MM.1S (cell line): ENCODE results near the gene CABCOCO1.

ENCODE experiments used
- DNase-seq: peaks from one replicate; pipeline ENCODE4 v3.0.0-alpha.2; 2015
- H2AFZ ChIP-seq: fragments of 300-600 bp; sonication (generic); 2 replicates; pipeline ENCODE4 v1.6.0; 2016; ENCODE audit warnings: antibody characterized with exemption, low read length
- H3F3A ChIP-seq: fragments of 300-600 bp; sonication (generic); 2 replicates; pipeline ENCODE4 v1.6.1; 2016; ENCODE audit warnings: mild to moderate bottlenecking, antibody characterized with exemption, low read length, moderate library complexity, mixed read lengths; ENCODE audit not compliant: insufficient read depth
- H3K27ac ChIP-seq: fragments of 300-600 bp; sonication (generic); 2 replicates; pipeline ENCODE4 v1.5.1; 2016; ENCODE audit warnings: mild to moderate bottlenecking, low read length
- H3K27me3 ChIP-seq: fragments of 300-600 bp; sonication (generic); replicated peaks from 2 replicates; pipeline ENCODE4 v1.6.0; 2016; ENCODE audit warnings: low read length; ENCODE audit not compliant: insufficient read depth
- H3K36me3 ChIP-seq: fragments of 300-600 bp; sonication (generic); replicated peaks from 2 replicates; pipeline ENCODE4 v1.6.1; 2016; ENCODE audit warnings: mild to moderate bottlenecking, low read length, mixed read lengths; ENCODE audit not compliant: insufficient read depth
- H3K4me1 ChIP-seq: fragments of 300-600 bp; sonication (generic); 2 replicates; pipeline ENCODE4 v1.6.1; 2016; ENCODE audit warnings: low read length, mixed read lengths
- H3K4me2 ChIP-seq: fragments of 300-600 bp; sonication (generic); 2 replicates; pipeline ENCODE4 v1.6.0; 2016; ENCODE audit warnings: low read depth, low read length
- H3K4me3 ChIP-seq: fragments of 300-600 bp; sonication (generic); 2 replicates; pipeline ENCODE4 v1.5.1; 2016; ENCODE audit warnings: low read length, mixed read lengths
- H3K79me2 ChIP-seq: fragments of 300-600 bp; sonication (generic); 2 replicates; pipeline ENCODE4 v1.6.1; 2016; ENCODE audit warnings: mixed run types, low read length, mixed read lengths
- H3K9ac ChIP-seq: fragments of 300-600 bp; sonication (generic); 2 replicates; pipeline ENCODE4 v1.6.1; 2016; ENCODE audit warnings: low read length, mixed read lengths
- H3K9me2 ChIP-seq: fragments of 300-600 bp; sonication (generic); replicated peaks from 2 replicates; pipeline ENCODE4 v1.6.1; 2016; ENCODE audit warnings: mild to moderate bottlenecking, low read length, mixed read lengths; ENCODE audit not compliant: insufficient read depth
- H3K9me3 ChIP-seq: fragments of 300-600 bp; sonication (generic); replicated peaks from 2 replicates; pipeline ENCODE4 v1.6.1; 2016; ENCODE audit warnings: mild to moderate bottlenecking, low read length, mixed read lengths; ENCODE audit not compliant: insufficient read depth
- H4K20me1 ChIP-seq: fragments of 300-600 bp; sonication (generic); 2 replicates; pipeline ENCODE4 v1.6.1; 2016; ENCODE audit warnings: mild to moderate bottlenecking, low read length, moderate library complexity, mixed read lengths; ENCODE audit not compliant: insufficient read depth
- EZH2 ChIP-seq: fragments of 300-600 bp; sonication (generic); optimal IDR thresholded peaks from 2 replicates; pipeline ENCODE3; 2017; ENCODE audit warnings: low read depth, mild to moderate bottlenecking, antibody characterized with exemption, low read length, mixed read lengths
- EZH2phosphoT487 ChIP-seq: fragments of 300-600 bp; sonication (generic); IDR thresholded peaks from 2 replicates; pipeline ENCODE4 v1.6.1; 2018; ENCODE audit warnings: antibody characterized with exemption, low read length
- TF ChIP-seq, protein P1 (sequence below): fragments of 300-600 bp; sonication (generic); IDR thresholded peaks from 2 replicates; pipeline ENCODE4 v1.5.1; 2016; ENCODE audit warnings: antibody characterized with exemption, low read length, mixed read lengths

The CABCOCO1 gene

DNA sequence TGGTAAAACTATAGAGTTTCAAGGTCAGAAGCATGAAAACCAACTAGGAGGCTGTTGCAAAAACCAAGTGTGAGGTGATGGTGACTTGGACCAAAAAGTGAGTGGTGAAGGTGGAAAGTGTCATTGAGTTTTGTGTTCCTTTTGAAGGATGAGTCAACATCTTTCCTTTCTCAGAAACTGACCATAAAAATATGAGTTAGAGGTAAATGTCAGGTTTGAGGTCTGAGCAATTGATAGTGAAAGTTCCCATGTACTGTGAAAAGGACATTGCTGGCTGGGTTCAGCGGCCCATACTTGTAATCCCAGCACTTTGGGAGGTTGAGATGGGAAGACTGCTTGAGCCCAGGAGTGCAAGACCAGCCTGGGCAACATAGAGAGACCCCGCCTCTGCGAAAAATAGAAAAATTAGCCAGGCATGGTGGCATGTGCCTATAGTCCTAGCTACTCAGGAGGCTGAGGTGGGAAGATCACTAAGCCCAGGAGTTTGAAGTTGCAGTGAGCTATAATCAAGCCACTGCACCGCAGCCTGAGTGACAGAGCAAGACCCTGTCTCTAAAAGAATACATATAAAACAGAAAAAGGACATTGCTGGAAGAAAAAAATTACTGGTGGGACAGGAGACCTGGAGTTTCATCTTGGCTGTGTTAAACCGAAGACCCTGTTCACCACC, 149.5 kb downstream of the CABCOCO1 start:
- Histone ChIP-seq H3F3A (no peaks in the 10 kb centered on the region), H3K79me2 (no peaks in the 10 kb centered on the region), H3K4me2 (no peak overlapping the region), H3K27ac (no peak overlapping the region), H2AFZ (no peak overlapping the region), H3K9ac (no peak overlapping the region), H3K9me3 (no peaks in the 10 kb centered on the region), H3K36me3 (no peaks in the 10 kb centered on the region), H3K27me3 (no peaks in the 10 kb centered on the region), H4K20me1 (no peaks in the 10 kb centered on the region), H3K4me1 (no peaks in the 10 kb centered on the region), H3K9me2 (no peaks in the 10 kb centered on the region), H3K4me3 (no peak overlapping the region)
- no peak for TF ChIP-seq EZH2phosphoT487
- TF ChIP-seq, protein P1, sequence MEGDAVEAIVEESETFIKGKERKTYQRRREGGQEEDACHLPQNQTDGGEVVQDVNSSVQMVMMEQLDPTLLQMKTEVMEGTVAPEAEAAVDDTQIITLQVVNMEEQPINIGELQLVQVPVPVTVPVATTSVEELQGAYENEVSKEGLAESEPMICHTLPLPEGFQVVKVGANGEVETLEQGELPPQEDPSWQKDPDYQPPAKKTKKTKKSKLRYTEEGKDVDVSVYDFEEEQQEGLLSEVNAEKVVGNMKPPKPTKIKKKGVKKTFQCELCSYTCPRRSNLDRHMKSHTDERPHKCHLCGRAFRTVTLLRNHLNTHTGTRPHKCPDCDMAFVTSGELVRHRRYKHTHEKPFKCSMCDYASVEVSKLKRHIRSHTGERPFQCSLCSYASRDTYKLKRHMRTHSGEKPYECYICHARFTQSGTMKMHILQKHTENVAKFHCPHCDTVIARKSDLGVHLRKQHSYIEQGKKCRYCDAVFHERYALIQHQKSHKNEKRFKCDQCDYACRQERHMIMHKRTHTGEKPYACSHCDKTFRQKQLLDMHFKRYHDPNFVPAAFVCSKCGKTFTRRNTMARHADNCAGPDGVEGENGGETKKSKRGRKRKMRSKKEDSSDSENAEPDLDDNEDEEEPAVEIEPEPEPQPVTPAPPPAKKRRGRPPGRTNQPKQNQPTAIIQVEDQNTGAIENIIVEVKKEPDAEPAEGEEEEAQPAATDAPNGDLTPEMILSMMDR: no peak
- no peak for TF ChIP-seq EZH2
- no peak for DNase-seq

DNA sequence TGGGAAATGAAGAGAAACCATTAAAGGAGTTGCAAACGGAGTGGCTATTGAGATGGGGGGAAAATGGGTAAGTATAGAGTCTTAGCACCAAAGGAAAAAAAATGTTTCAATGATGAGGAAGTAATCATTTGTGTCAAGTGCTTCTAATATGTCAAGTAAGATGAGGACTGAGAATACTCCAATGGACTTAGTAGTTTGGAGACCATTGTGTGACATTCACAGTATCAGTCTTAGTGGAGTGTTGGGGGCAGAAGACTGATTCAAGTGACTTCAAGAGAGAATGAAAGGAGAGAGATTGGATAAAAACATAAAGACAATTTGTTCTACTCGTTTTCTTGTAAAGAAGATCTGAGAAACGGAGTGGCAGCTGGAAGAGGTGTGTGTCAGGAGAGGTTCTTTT, 150.2 kb downstream of the CABCOCO1 start:
- Histone ChIP-seq H3K9ac (no peak overlapping the region), H3K4me1 (no peaks in the 10 kb centered on the region), H3K9me3 (no peaks in the 10 kb centered on the region), H3F3A (no peaks in the 10 kb centered on the region), H3K4me2 (no peak overlapping the region), H3K27ac (no peak overlapping the region), H3K4me3 (no peak overlapping the region), H4K20me1 (no peaks in the 10 kb centered on the region), H2AFZ (no peak overlapping the region), H3K36me3 (no peaks in the 10 kb centered on the region), H3K9me2 (no peaks in the 10 kb centered on the region), H3K79me2 (no peaks in the 10 kb centered on the region), H3K27me3 (no peaks in the 10 kb centered on the region)
- TF ChIP-seq EZH2phosphoT487 (no peak), EZH2 (no peak)
- TF ChIP-seq, protein P1: no peak
- no peak for DNase-seq

DNA sequence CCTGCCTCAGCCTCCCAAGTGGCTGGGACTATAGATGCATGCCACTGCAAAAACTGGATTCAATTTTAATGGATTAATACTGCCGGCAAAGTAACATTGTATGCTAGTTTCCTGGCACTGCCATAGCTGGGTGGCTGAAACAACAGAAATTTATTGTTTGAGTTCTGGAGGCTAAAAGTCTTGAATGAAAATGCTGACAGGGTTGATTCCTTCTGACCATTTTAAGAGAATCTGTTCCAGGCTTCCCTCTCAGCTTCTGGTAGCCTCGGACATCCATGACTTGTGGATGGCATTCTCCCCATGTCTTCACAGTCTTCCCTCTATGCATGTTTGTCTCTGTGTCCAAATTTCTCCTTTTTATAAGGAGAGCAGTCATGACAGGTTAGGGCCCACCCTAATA, 151.4 kb downstream of the CABCOCO1 start:
- no peak for DNase-seq

More for the DNA sequence above, 151.4 kb downstream of the CABCOCO1 start:
- Histone ChIP-seq H3F3A (no peaks in the 10 kb centered on the region), H3K9ac (no peak overlapping the region), H3K27ac (no peak overlapping the region), H3K9me2 (no peaks in the 10 kb centered on the region), H3K4me2 (no peak overlapping the region), H3K36me3 (no peaks in the 10 kb centered on the region), H2AFZ (no peak overlapping the region), H4K20me1 (no peaks in the 10 kb centered on the region), H3K9me3 (no peaks in the 10 kb centered on the region), H3K27me3 (no peaks in the 10 kb centered on the region), H3K4me3 (no peak overlapping the region), H3K4me1 (no peaks in the 10 kb centered on the region), H3K79me2 (no peaks in the 10 kb centered on the region)
- TF ChIP-seq, protein P1: no peak
- TF ChIP-seq EZH2phosphoT487: no peak
- TF ChIP-seq EZH2: no peak
